HPDE6-E6E7 (cell line): Measurements from ENCODE around the gene SHROOM3.

Source experiments
- DNase-seq: peaks from one replicate; pipeline ENCODE4 v3.0.0; 2011; ENCODE audit warnings: missing footprints; ENCODE audit errors: extremely low spot score

Gene SHROOM3

DNA sequence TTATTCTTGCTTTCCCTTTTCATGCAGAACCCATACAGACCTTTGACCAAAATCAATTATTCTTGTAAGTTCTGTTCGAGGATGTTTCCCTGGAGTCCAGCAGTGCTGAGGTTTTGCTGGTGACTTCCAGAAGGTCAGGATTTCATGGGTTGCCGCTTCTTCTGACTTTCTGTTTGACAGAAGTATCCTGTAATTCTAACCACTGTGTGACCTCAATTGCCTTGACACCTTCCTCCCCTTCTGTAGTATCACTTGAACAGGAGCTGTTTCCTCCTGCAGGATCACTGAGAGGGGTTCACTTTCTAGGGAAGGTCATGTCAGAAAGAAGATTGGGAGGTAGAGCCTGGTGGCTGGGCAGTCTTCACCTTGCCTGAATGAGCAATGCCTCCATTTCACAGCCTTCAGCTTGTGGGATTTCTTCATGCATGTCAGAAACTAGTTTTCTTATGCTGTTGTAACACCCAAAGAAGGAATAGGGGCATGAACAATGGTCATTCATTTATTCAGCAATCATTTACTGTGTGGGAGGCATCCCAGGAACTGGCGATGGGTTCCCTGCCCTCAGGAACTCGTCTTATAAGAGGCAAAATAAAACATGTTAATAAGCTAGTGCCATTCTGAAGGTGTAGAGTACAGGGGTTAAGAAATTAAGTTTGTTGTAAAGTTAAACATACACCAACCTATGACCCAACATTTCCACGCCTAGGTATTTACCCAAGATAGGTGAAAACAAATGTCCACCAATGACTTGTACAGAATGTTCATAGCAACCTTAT lies 257.0 kb downstream of the SHROOM3 start:
- DNase-seq: no peak

DNA sequence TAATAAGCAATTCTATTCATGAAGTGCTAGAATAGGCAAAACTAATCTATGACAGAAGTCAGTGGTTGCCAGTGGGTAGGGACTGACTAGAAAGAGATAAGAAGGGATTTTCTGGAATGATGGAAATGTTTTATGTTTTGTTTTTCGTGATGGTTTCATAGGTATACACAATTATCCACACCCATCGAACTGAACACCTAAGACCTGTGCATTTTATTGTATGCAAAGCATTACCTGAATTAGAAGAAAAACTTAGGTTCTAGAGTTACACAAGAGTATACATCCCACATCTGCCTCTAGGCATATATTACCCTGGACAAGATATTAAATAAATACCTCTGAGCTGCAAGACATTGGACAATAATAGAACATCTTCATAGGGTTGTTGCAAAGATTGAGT lies 257.7 kb downstream of the SHROOM3 start:
- DNase-seq: no peak

DNA sequence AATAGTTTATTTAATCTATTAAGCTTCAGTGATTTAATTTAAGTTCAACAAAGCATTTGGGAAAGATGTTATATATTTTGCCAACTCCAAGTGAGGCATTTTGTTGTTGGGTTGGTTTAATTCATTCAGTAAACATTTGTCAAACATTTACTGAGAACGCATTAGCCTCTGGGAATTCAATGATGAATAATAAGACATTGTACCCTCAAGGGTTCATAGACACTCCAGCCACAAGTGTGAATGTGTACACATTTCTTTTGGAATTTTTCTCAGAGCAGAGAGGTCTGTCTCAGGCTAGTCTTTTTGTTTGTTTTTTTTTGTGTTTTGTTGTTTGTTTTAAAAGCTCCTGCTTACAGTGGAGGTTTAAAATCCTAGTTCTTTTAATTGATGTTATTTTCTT lies 259.0 kb downstream of the SHROOM3 start:
- DNase-seq: no peak

DNA sequence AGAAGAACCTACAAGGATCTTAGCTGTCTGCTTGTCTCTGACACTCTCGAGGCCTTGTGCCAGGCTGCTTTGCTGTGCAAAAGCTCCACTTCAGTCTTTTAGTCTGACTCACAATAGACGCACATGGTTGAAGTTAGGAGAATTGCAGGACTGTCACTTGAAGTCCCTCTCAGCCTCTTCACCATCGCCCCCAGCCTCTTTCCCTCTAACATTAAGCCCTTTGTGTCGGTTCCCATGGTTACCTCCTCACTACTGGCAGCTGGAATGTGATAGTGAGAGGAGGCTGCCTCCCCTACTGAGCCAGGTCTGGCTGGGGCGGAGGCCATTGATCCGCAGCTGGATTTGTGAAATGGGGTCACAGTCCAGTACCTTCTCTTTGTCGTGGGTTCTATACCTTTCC lies 261.1 kb downstream of the SHROOM3 start:
- DNase-seq: no peak

DNA sequence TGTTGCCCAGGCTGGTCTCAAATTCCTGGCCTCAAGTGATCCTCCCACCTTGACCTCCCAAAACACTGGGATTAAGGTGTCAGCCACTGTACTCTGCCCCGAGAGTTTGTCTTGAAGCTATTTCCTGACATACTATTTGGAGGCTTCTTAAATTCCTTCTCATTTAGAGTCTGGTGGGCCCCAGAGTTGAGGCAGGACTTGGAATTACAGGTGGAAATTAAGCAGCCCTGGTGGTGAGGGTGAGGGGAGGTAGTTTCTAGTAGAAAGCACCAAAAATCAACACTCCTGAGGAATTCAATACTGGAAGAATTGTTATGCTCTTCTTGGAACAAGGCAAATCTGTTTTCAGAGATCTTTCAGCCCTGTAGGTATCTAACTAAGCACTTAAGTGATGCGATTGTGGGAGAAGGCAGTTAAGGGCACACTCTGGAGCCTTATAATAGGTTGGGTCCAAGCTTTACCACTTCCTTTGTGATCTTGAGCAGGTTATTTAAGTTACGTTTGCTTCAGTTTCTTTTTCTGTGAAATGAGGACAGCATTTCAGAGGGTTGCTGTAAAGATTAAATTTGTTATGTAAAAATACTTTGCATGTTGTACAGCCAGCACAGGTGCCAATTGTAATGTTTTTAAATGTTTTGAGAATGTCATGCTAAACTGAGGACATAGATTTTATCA lies 262.2 kb downstream of the SHROOM3 start:
- no peak for DNase-seq

DNA sequence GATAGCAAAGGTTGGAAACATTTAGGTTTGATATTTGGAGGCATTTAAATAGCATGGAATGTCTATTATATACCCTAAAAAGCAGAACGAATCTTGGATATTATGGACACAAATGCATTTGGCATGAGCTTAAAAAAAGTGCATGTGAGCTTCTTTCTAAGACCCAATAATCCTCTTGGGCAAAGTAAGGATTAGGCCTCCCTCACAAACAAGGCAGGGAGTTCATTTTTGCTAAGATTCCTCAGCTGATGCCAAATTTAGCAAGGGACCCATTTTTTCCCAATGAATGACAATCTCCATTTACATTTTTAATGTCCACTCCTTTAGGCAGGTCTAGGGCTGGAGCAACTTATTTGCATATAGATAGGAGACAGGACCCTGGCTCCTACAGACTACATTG lies 263.1 kb downstream of the SHROOM3 start:
- DNase-seq: no peak

DNA sequence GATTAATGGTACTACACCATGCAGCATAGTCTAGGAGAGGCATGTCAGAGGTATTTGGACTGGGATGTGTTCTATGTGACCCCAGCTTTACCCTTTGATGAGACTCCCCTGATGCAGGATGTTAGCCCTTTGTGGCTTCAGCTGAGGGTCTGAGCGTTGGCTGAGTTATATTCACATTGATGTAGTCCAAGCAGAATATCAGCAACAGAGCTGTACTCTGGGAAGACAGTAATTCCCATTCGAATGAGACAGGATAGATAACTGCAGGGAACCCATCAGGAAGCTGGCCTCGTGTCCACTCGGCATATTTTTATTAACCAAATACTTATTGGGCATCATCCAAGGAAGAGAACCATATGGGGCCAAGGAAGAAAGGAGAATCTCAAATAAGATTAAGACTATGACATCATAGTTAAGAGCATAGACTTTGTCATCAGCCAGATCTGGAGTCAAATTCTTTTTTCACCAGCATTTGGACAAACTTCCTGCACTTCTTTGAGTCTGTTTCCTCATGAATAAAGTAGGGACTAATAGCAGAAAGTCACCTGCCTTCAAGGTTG lies 264.8 kb downstream of the SHROOM3 start:
- DNase-seq: no peak

DNA sequence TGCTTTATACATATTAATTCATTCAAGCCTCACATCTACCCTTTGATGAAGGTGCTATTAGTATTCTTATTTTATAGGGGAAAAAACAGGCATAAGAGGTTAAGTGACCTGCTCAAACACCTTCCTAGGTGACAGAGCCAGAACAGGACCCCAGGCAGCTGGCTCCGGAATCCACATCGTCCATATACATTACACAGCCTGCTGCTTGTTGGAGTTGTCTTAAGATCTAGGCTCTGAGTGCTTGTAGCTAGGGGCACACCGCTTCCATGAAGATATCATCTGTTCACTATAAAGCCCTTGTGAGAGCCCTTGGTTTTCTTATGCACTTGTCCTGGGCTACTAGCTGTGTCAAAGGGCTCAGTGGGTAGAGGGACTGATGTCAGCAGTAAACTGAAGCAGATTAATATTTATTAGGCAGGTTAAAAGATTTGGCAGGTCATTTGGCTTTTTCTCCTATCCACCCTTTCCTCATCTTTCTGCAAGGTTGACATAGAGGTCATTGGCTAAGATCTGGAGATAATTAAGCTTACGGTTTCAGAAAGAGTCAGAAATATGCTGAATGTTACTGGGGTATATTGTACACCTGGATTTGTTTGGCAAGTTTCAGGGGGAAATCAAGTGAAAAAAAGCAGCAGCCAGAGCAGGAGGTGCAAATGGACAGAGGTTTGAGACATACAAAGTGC lies 267.6 kb downstream of the SHROOM3 start:
- DNase-seq: no peak

DNA sequence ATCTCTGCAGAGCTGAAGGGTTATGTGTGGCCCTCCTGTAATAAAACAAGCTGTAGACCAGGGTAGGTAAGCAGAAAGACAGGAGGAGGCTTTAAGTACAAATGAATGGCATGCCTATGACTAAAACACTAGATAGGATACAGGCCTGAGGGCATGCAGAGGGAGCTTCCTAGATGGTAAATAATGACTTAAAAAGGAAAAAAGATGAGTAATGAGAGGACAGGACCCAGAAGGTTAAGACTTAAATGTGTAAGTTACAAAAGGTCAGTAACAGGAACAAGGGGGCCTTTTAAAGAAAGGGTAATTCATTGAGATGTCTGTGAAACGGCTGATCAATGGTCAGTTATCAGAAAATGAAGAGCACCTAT lies 268.1 kb downstream of the SHROOM3 start:
- no peak for DNase-seq

DNA sequence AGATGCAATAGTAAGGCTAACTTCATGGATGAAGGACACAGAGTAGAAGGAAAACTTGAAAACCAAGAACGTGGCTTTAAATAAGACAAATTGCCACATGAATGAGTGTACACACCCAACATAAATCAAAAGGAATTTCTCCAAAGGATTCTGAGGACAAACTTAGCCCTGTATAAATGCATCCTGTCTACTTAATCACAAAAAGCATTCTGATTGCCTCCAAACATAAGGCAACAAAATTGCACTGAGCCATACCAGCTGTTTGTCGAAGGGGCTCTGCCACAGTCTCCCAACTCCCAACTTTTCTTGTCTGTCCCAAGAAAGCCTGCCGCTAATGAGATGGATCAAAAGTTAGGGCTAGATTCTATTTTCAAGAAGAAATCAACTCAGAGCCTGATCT lies 268.6 kb downstream of the SHROOM3 start:
- DNase-seq: no peak

DNA sequence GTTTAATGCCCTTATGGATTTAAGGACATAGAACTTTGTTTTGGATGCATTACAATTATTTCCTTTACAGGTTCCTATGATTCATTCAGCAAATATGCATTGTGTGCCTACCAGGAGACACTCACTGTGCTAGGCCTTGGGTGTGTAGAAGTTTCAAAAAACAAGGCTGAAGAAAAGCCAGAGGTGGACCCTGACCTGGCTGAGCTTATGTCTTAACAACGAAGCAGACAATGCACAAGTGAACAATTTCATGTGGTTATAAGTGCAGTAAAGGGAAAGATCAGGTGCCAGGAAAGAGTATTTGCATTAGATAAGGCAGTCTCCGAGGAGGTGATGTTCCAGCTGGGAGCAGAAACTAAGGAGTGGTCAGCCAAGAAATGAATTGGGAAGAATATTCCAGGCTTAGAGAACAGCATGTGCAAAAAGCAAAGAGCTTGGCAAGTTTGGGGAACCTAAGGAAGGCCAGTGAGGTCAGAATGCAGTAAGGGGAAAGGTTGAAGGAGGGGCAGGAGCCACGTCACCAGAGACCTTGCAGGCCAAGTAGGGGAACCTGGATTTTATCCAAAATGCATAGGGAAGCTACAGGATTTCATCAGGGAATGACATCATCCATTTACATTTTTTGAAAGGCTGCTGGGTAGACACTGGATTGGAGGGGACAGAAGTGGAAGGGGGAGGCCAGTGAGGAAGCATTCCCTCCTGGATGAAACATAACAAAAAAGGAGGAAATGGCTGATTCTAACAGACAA lies 269.3 kb downstream of the SHROOM3 start:
- no peak for DNase-seq

DNA sequence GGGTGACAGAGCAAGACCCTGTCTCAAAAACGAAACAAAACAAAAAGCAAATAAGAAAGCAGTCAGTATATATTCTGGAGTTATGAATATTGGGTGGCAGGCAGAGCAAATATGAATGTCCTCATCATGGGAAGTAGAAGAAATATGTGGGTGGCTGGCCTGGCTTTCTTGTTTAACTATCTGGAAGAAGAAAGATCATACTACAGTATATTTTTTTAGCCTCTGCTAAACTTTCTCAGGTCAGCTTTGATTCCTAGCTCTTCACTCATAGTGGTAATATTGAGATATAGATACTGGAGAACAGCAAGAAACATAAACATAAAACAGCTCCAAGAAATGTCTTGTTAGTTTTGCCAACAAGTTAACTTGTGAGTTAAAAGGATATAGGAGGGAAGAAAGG lies 270.4 kb downstream of the SHROOM3 start:
- DNase-seq: no peak

DNA sequence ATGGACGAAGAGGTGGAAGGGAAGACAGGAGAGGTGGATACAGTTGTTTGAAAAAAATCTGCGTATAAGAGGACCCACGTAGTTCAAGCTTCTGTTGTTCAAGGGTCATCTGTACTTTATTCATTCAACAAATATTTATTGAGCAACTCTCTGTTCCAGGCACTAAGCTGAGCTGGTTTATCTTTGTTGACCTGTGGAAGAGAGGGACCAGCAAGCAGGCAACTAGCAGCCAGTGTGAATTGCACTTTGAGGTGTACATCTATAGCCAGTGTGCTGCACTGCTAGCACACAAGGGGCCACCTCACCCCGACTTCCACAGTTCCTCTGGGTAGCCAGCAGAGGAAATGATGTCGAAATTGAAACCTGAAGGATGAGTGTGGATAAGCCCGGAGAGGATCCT lies 271.6 kb downstream of the SHROOM3 start:
- DNase-seq: no peak

DNA sequence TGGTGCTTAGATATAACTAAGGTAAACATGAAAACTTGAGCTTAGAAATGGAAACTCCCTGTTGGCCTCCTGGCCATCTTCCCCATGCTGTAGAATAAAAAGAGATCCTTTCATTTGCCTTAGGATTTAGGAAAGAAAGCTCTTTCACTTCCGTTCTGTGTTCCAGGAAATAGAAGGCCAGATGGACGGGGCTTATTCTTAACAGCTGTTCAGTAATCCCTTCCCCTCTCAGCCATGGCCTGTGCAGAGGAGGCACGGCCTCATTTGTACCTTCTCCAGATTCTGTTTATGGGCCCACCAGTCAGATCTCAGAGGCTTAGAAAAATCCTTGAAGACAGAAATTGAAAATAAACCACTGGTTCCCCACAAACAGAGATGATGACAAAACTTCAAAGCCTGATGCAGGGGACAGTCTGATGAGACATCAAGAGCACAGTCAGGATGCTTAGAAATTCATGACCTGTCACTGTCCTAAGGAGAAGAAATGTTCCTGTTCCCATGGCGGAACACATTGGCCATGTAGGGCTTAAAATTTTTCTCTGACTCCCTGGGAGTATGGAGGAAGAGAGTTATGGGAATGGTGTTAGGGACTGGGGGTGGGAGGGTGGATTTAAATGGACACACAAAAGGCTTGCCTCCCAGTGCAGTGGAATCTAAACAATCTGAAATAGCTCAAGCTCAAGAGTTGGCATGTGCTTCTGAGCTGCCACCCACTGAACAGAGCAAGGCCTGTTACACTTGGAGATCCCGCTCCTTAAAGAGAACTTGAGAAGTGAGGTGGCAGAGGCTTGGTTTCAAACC lies 274.1 kb downstream of the SHROOM3 start:
- DNase-seq: no peak

DNA sequence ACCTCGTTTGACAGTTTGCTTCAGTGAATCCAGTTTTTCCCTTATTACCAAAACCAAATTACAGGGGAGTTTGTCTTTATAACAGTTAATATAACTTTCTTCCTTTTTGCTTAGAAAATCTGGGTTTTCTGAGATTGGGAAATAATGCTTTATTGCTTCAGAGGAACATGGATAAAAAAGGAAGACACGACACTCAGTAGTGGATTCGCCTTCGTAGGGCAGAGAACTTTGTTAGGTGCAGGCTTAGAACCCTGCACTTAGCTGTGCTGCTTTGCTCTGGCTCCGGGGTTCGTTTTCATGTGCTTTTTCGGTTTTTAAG lies 274.7 kb downstream of the SHROOM3 start:
- DNase-seq: no peak

DNA sequence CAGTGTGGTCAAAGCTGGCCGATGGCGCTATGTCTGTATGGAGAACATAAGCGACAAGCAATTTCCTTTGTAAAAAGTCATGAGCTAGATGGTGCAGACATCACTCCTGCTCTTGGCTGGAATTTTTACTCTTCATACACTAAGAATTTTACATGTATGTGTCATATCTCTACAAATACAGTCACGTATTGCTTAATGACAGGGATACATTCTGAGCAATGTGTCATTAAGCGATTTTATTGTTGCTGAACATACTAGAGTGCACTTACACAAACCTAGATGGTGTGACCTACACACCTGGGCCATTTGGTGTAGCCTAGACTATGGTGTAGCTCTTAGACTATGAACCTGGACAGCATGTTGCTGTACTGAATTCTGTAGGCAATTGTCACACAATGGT lies 277.5 kb downstream of the SHROOM3 start:
- DNase-seq: no peak

DNA sequence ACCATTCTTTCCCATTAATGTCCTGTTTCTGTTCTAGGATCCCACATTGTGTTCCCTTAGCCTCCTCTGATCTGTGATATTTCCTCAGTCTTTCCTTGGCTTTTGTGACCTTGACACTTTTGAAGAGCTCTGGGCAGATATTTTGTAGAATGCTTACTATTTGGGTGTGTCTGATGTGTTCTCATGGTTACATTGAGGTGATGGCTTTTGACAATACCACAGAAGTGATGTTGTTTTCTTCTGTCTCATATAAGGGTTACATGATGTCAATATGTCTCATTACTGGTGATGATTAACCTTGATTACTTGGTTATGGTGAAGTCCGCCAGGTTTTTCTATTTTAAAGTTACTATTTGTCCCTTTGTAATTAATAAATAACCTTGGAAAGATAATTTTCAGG lies 279.2 kb downstream of the SHROOM3 start:
- DNase-seq: no peak

DNA sequence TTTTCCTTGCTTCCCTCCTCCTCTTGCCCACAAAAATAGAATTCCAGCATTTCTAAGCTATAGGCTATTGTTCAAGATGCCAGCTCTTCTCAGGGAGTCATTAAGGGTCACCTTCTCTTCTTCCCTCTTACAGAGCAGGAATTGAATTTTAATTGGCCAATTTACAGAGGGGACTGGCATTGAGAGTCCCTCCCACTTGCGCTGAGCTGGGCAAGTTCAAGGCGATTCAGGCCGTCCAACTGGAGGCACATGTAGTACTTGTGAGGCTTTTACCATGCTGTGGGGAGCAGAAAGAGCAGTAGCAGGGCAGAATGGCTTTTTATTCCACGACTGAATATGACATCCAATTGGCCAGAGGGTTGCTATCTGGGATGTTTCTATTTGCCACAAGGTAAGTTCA lies 281.0 kb downstream of the SHROOM3 start:
- no peak for DNase-seq

DNA sequence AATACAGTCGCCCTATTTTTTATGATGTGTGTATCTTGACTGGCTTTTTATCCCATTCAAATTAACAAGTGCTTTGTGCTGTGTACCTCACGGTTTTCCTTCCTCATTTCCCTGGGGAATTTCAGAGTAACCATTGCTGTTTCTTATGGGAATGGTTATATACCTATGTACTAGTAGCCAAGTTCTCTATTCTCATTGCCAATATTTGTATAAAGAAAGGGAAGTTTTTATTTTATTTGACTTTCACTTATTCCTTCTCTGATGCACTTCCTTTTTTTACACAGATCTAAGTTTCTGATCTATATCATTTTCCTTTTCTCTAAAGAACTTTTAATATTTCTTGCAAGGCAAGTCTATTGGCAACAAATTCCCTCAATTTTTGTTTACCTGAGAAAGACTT lies 281.6 kb downstream of the SHROOM3 start:
- no peak for DNase-seq

DNA sequence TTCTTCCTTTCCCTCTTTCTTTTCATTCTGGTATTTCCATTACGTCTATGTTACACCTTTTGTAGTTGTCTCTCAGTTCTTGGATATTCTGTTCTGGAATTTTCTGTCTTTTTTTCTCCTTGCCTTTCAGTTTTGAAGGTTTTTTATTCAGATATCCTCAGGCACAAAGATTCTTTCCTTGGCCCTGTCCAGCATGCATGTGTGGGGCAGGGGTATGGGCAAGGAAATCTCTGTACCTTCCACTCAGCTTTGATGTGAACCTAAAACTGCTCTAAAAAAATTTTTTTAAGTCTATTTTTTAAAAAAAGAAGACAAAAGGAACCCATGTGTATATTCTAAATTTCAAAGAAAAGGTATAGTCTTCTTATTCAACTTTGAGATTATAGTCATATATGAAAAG lies 282.4 kb downstream of the SHROOM3 start:
- DNase-seq: no peak

DNA sequence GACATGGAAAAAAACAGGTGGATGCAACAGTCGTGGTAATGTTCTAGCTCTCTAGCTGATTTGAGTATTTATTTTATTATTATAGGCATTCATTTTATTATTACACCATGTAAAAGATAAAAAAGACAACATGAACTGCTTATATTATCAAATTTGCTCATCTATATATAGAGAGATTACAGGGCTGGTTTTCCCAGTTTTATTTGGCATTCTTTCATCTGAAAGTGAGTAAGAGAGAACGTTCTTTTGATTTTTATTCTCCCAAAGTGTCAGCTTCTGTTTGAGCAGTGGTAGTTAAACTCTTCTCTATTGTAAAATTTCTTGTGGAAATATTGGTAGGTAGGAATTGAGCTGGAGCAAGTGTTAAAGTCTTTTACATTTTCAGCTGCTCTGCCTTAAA lies 283.0 kb downstream of the SHROOM3 start:
- no peak for DNase-seq
